ENCODE measurements around the gene SLC25A21.

DNA sequence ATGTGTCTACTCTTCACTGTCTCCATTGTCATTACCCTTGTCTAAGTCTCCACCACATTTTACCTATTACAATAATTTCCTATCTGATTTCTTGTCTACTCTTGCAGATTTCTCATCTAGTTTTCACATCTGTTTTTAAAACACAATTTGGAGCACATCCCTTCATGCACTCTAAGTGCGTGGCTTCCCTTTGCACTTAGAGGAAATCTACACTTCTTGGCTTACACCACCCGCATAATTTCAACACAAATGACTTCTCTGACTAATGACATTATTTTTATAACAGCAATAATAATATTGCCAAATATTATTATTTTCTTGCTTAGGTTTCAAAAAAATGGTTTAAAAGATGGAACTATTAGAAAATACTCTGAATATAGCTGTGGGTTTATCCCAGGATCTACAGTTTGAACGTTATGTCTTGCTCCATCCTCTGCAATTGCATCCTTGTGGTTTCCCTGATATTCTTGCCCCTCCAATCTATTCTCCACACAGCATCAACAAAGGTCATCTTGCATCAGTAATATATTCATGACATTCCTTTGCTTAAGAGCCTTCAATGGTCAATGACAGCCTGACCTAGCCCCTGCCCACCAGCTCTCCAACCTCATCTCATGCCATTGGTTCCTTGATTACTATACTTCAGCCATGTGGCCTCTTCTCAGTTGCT is 153.7 kb downstream of the SLC25A21 start:
- TF ChIP-seq POLR2A (IDR thresholded peaks at IDR 0.05) = no peak
- no peak for TF ChIP-seq EP300 (IDR thresholded peaks at IDR 0.05)

Measured in ovary (tissue), 1 donor.